ENCODE data around the gene R3HCC1L. TPM values are rescaled to one million over a fixed set of nuclear protein-coding genes. Genes with fewer than 3 reads are reported as not detected.

The R3HCC1L gene
- total and polyA plus RNA-seq, 2 donors = 14.7 to 20.4 TPM

GRCh38 chr10:98244141-98244540, 109.7 kb downstream of the R3HCC1L start:
- no peak overlapping the region for H3K27ac ChIP-seq (ENCODE audit: low read depth in 1 of 2, low read length in 1 of 2)
- 99% methylated on average over 5 of the region's 5 CpGs for WGBS
- H3K36me3 ChIP-seq (ENCODE audit: control insufficient read depth in 2 of 2, insufficient read depth in 2 of 2, low read length in 1 of 2) = peaks cover 33 to 38% of the 10 kb centered on the region in 2 donors
- peaks cover 10% of the 10 kb centered on the region in 2 donors for H3K4me1 ChIP-seq (ENCODE audit: control insufficient read depth in 2 of 2, insufficient read depth in 2 of 2, low read length in 2 of 2)
- H3K9me3 ChIP-seq (ENCODE audit: control insufficient read depth in 2 of 2, insufficient read depth in 1 of 2, low read length in 1 of 2) = no peaks in the 10 kb centered on the region
- no peak overlapping the region for H3K4me3 ChIP-seq (ENCODE audit: low read length in 2 of 2)
- DNase-seq (ENCODE audit: low read depth in 6 of 9, low spot score in 9 of 9) = no peak
- no peaks in the 10 kb centered on the region for H3K27me3 ChIP-seq (ENCODE audit: control insufficient read depth in 2 of 2, insufficient read depth in 1 of 2, low read length in 1 of 2)

- Histone ChIP-seq H3K27me3 (ENCODE audit: control insufficient read depth in 2 of 2, insufficient read depth in 1 of 2, low read length in 1 of 2) (no peaks in the 10 kb centered on the region), H3K4me3 (ENCODE audit: low read length in 2 of 2) (no peak overlapping the region), H3K27ac (ENCODE audit: low read depth in 1 of 2, low read length in 1 of 2) (no peak overlapping the region), H3K9me3 (ENCODE audit: control insufficient read depth in 2 of 2, insufficient read depth in 1 of 2, low read length in 1 of 2) (no peaks in the 10 kb centered on the region), H3K4me1 (ENCODE audit: control insufficient read depth in 2 of 2, insufficient read depth in 2 of 2, low read length in 2 of 2) (peaks cover 10% of the 10 kb centered on the region in 2 donors), H3K36me3 (ENCODE audit: control insufficient read depth in 2 of 2, insufficient read depth in 2 of 2, low read length in 1 of 2) (peaks cover 33 to 37% of the 10 kb centered on the region in 2 donors)
- DNase-seq (ENCODE audit: low read depth in 6 of 9, low spot score in 9 of 9) = no peak
- 97% methylated on average over 2 of the region's 2 CpGs for WGBS
These were observed 110.1 kb downstream of the R3HCC1L start for GRCh38 chr10:98244586-98244985.

GRCh38 chr10:98246911-98247805, 112.7 kb downstream of the R3HCC1L start:
- H3K4me1 ChIP-seq (ENCODE audit: control insufficient read depth in 2 of 2, insufficient read depth in 2 of 2, low read length in 2 of 2) = peaks cover 10% of the 10 kb centered on the region in 2 donors
- H3K27ac ChIP-seq (ENCODE audit: low read depth in 1 of 2, low read length in 1 of 2) = no peak overlapping the region
- H3K36me3 ChIP-seq (ENCODE audit: control insufficient read depth in 2 of 2, insufficient read depth in 2 of 2, low read length in 1 of 2) = peaks cover 36 to 47% of the 10 kb centered on the region in 2 donors
- no peak overlapping the region for H3K4me3 ChIP-seq (ENCODE audit: low read length in 2 of 2)
- WGBS = 54% methylated on average over 6 of the region's 6 CpGs
- peak in 2 of 9 donors; percentile 4 to 47 for DNase-seq (ENCODE audit: low read depth in 6 of 9, low spot score in 9 of 9)
- no peaks in the 10 kb centered on the region for H3K27me3 ChIP-seq (ENCODE audit: control insufficient read depth in 2 of 2, insufficient read depth in 1 of 2, low read length in 1 of 2)
- H3K9me3 ChIP-seq (ENCODE audit: control insufficient read depth in 2 of 2, insufficient read depth in 1 of 2, low read length in 1 of 2) = no peaks in the 10 kb centered on the region

GRCh38 chr10:98248018-98248417, 113.6 kb downstream of the R3HCC1L start:
- WGBS = 99% methylated on average over 4 of the region's 4 CpGs
- no peak overlapping the region for H3K27ac ChIP-seq (ENCODE audit: low read depth in 1 of 2, low read length in 1 of 2)
- H3K27me3 ChIP-seq (ENCODE audit: control insufficient read depth in 2 of 2, insufficient read depth in 1 of 2, low read length in 1 of 2) = no peaks in the 10 kb centered on the region
- no peaks in the 10 kb centered on the region for H3K9me3 ChIP-seq (ENCODE audit: control insufficient read depth in 2 of 2, insufficient read depth in 1 of 2, low read length in 1 of 2)
- peaks cover 41 to 47% of the 10 kb centered on the region in 2 donors for H3K36me3 ChIP-seq (ENCODE audit: control insufficient read depth in 2 of 2, insufficient read depth in 2 of 2, low read length in 1 of 2)
- DNase-seq (ENCODE audit: low read depth in 6 of 9, low spot score in 9 of 9) = no peak
- H3K4me3 ChIP-seq (ENCODE audit: low read length in 2 of 2) = no peak overlapping the region
- peaks cover 10% of the 10 kb centered on the region in 2 donors for H3K4me1 ChIP-seq (ENCODE audit: control insufficient read depth in 2 of 2, insufficient read depth in 2 of 2, low read length in 2 of 2)

GRCh38 chr10:98249134-98249533, 114.7 kb downstream of the R3HCC1L start:
- Histone ChIP-seq H3K9me3 (ENCODE audit: control insufficient read depth in 2 of 2, insufficient read depth in 1 of 2, low read length in 1 of 2) (no peaks in the 10 kb centered on the region), H3K27me3 (ENCODE audit: control insufficient read depth in 2 of 2, insufficient read depth in 1 of 2, low read length in 1 of 2) (no peaks in the 10 kb centered on the region), H3K4me1 (ENCODE audit: control insufficient read depth in 2 of 2, insufficient read depth in 2 of 2, low read length in 2 of 2) (peaks cover 10% of the 10 kb centered on the region in 2 donors), H3K27ac (ENCODE audit: low read depth in 1 of 2, low read length in 1 of 2) (no peak overlapping the region), H3K4me3 (ENCODE audit: low read length in 2 of 2) (no peak overlapping the region), H3K36me3 (ENCODE audit: control insufficient read depth in 2 of 2, insufficient read depth in 2 of 2, low read length in 1 of 2) (peaks cover 38% of the 10 kb centered on the region in 2 donors)
- DNase-seq (ENCODE audit: low read depth in 6 of 9, low spot score in 9 of 9) = no peak
- 94% methylated on average over 3 of the region's 3 CpGs for WGBS

- H3K27me3 ChIP-seq (ENCODE audit: control insufficient read depth in 2 of 2, insufficient read depth in 1 of 2, low read length in 1 of 2) = no peaks in the 10 kb centered on the region
- H3K9me3 ChIP-seq (ENCODE audit: control insufficient read depth in 2 of 2, insufficient read depth in 1 of 2, low read length in 1 of 2) = no peaks in the 10 kb centered on the region
- DNase-seq (ENCODE audit: low read depth in 6 of 9, low spot score in 9 of 9) = no peak
- WGBS = 96% methylated on average over 8 of the region's 8 CpGs
- peaks cover 27 to 32% of the 10 kb centered on the region in 2 donors for H3K36me3 ChIP-seq (ENCODE audit: control insufficient read depth in 2 of 2, insufficient read depth in 2 of 2, low read length in 1 of 2)
- H3K27ac ChIP-seq (ENCODE audit: low read depth in 1 of 2, low read length in 1 of 2) = no peak overlapping the region
- peaks cover 10% of the 10 kb centered on the region in 2 donors for H3K4me1 ChIP-seq (ENCODE audit: control insufficient read depth in 2 of 2, insufficient read depth in 2 of 2, low read length in 2 of 2)
- no peak overlapping the region for H3K4me3 ChIP-seq (ENCODE audit: low read length in 2 of 2)
These were observed 116.9 kb downstream of the R3HCC1L start for GRCh38 chr10:98251399-98251798.

GRCh38 chr10:98252464-98252863, 118.0 kb downstream of the R3HCC1L start:
- no peak for DNase-seq (ENCODE audit: low read depth in 6 of 9, low spot score in 9 of 9)
- Histone ChIP-seq H3K36me3 (ENCODE audit: control insufficient read depth in 2 of 2, insufficient read depth in 2 of 2, low read length in 1 of 2) (peaks cover 22 to 28% of the 10 kb centered on the region in 2 donors), H3K27me3 (ENCODE audit: control insufficient read depth in 2 of 2, insufficient read depth in 1 of 2, low read length in 1 of 2) (no peaks in the 10 kb centered on the region), H3K4me1 (ENCODE audit: control insufficient read depth in 2 of 2, insufficient read depth in 2 of 2, low read length in 2 of 2) (peaks cover under 1% of the 10 kb centered on the region in 2 donors), H3K4me3 (ENCODE audit: low read length in 2 of 2) (no peak overlapping the region), H3K9me3 (ENCODE audit: control insufficient read depth in 2 of 2, insufficient read depth in 1 of 2, low read length in 1 of 2) (no peaks in the 10 kb centered on the region), H3K27ac (ENCODE audit: low read depth in 1 of 2, low read length in 1 of 2) (no peak overlapping the region)
- 96% methylated on average over 7 of the region's 7 CpGs for whole genome bisulfite sequencing

GRCh38 chr10:98253499-98253898, 119.0 kb downstream of the R3HCC1L start:
- 98% methylated on average over 17 of the region's 17 CpGs for WGBS
- no peak for DNase-seq (ENCODE audit: low read depth in 6 of 9, low spot score in 9 of 9)
- H3K4me1 ChIP-seq (ENCODE audit: control insufficient read depth in 2 of 2, insufficient read depth in 2 of 2, low read length in 2 of 2) = no peaks in the 10 kb centered on the region
- peaks cover 17 to 20% of the 10 kb centered on the region in 2 donors for H3K36me3 ChIP-seq (ENCODE audit: control insufficient read depth in 2 of 2, insufficient read depth in 2 of 2, low read length in 1 of 2)
- H3K27ac ChIP-seq (ENCODE audit: low read depth in 1 of 2, low read length in 1 of 2) = no peak overlapping the region
- no peak overlapping the region for H3K4me3 ChIP-seq (ENCODE audit: low read length in 2 of 2)
- no peaks in the 10 kb centered on the region for H3K9me3 ChIP-seq (ENCODE audit: control insufficient read depth in 2 of 2, insufficient read depth in 1 of 2, low read length in 1 of 2)
- H3K27me3 ChIP-seq (ENCODE audit: control insufficient read depth in 2 of 2, insufficient read depth in 1 of 2, low read length in 1 of 2) = no peaks in the 10 kb centered on the region

GRCh38 chr10:98254234-98254974, 119.9 kb downstream of the R3HCC1L start:
- no peak for DNase-seq (ENCODE audit: low read depth in 6 of 9, low spot score in 9 of 9)
- H3K27me3 ChIP-seq (ENCODE audit: control insufficient read depth in 2 of 2, insufficient read depth in 1 of 2, low read length in 1 of 2) = no peaks in the 10 kb centered on the region

More at GRCh38 chr10:98254234-98254974, 119.9 kb downstream of the R3HCC1L start:
- Histone ChIP-seq H3K36me3 (ENCODE audit: control insufficient read depth in 2 of 2, insufficient read depth in 2 of 2, low read length in 1 of 2) (peaks cover 14% of the 10 kb centered on the region in 2 donors), H3K4me3 (ENCODE audit: low read length in 2 of 2) (no peak overlapping the region), H3K27ac (ENCODE audit: low read depth in 1 of 2, low read length in 1 of 2) (no peak overlapping the region), H3K4me1 (ENCODE audit: control insufficient read depth in 2 of 2, insufficient read depth in 2 of 2, low read length in 2 of 2) (no peaks in the 10 kb centered on the region), H3K9me3 (ENCODE audit: control insufficient read depth in 2 of 2, insufficient read depth in 1 of 2, low read length in 1 of 2) (no peaks in the 10 kb centered on the region)
- WGBS = 89% methylated on average over 10 of the region's 10 CpGs

Data from thymus (tissue), 11 donors.